Activated CD4-positive, alpha-beta T cell treated with anti-CD3 and anti-CD28 coated beads for 48 hours (primary cell): Measurements from ENCODE around the gene SNX1.

Experiments
- DNase-seq: peaks from one replicate; pipeline ENCODE4 v3.0.0-alpha.2; 2020

SNX1 gene

DNA sequence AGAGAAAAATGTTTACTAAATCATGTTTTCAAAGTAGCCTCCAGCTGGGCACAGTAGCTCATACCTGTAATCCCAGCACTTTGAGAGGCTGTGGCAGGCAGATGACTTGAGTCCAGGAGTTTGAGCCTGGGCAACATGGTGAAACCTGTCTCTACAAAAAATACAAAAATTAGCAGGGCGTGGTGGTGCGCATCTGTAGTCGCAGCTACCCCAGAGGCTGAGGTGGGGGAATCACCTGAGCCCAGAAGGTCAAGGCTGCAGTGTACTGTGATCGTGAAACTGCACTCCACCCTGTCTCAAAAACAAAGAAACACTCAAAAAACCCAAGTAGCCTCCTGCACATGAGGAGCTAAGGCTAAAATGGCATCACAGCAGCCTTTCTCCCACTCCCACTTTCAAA lies 68.7 kb downstream of the SNX1 start:
- no peak for DNase-seq

DNA sequence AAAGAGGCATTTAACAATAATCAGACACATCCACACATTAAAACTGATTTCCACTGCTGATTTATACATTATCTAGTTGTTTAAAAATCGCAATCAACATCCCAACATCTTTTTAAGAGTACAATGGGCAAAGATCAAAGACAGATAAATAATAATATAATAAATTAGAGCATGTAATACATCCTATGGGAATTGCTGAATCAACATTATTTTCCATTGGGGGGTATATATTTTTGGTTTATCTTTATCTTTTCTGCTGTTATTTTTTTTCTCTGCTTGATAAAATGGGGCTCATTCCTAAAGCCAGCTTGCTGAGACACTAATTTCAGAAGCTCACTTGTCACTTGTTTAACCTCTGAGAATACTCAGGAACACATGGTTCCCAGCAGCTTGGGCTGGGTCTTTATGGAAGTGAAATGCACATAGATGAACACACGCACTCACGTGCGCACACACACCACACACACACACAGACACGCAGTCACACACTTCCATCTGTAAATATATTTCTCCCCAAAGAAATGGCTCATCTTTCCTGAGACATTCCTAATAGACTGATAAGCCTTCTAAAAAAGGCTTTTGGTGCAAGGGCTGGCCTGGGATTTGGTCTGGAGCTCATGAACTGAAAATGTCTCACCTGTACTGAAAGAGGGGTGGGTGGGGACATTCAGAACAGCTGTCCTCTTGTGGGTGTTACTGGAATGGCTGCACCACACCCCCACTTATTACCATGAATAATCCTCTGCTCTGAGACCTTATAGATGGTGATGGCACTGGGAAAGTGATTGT lies 70.5 kb downstream of the SNX1 start:
- no peak for DNase-seq

DNA sequence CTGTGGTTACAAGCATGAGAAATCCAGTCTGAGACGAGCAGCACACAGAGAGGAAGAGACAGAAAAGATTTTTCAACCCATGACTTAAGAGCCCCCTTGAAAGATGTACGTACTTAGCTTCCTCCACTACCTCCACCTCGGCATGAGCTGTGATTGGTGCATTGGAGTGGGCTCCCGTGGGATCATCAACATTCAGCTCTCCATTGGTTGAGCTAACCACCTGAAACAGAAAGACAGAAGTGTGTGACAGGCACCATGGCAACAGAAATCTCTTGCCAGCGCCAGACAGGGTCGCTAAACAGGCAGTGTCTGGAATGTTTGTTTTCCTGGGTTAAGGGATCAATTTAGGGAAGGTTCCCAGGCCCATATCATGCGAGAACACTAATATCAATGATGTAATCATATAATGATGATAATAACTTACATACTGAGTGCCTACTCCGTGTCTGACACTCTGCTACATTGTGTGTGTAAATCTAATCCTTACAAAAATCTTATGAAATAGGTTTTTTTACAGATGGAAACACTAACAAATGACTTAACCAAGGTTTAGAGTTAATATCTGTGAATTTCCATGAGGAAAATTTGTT lies 84.5 kb downstream of the SNX1 start:
- no peak for DNase-seq

DNA sequence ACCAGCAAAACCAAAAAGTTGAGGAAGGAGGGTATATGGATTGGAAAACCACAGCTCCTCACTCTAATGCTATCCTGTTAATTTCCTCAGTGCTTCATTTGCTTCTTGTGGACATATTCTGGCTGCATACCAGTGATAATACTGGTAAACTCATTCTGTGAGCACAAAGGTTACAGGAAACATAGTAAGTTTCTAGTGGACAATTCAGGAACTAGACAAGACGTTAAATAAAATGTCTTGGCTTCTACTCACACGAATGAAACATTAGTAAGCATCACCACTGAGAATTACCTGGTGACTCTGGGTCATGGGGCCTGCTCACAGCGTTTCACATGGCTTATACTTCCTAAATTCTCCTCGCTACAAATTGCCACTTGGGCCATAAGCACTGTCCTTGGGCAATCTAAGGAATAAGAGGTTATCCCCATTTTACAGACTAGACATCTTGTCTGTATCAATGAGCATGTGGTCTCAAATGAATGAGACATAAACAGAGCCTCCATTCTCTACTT lies 87.1 kb downstream of the SNX1 start:
- DNase-seq = no peak

DNA sequence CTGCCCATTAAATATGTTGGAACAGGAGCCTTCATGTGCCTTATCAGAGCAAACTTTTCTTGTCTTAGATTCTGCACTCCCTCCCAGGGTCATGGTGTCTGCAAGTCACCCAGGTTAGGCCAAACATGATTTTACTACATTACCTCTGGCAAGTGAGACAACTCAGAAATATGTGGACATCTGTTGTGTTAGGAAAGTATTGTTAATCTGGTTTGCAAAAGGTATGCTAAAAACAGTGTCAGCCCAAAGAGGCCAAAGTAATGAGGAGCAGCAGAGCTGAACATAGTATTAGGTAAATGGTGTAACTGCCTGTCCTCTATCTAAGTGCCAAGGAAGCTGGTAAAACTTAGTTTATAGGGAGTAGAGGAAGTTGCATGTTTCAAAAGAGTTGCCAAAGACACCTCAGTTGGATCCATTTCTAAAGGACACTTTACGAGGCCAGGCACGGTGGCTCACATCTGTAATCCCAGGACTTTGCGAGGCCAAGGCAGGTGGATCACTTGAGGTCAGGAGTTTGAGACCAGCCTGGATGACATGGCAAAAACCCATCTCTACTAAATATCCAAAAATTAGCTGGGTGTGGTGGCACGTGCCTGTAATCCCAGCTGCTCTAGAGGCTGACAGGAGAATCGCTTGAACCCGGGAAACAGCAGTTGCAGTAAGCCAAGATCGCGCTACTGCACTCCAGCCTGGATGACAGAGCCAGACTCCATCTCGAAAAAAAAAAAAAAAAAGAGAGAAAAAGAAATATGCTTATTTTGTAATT lies 89.5 kb downstream of the SNX1 start:
- no peak for DNase-seq

DNA sequence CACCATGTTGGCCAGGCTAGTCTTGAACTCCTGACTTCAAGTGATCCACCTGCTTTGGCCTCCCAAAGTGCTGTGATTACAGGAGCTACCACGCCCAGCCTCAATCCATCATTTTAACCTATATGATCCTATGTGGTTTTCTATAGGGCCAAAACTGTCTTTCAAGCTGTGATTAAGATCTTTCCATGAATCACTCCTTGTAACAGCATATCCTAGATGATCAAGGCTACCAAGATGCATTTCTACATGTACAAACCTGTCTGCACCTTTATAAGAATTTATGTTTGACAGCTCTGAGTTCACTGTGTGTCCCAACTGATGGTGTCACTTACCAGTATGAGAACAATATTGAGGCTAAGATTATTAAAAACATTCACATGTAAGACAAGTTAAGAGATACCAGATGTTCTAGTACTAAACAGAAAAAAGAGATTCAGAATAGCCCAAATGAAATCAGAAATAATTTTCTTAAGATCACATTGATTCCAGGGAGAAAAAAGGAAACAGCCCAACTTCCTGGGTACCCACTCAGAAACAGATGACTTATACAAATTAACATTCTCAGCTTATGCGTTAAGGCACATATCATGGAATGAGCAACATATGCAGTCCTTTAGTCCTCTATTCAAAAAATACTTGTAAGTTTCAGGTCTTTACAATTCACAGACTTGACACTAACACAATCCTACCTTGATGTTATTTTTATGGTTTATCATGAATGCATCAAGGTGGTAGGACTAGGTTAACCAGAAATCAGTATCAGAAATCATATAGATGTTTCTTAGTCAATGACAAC lies 91.8 kb downstream of the SNX1 start:
- no peak for DNase-seq
